Omental fat pad (tissue), 4 donors: ENCODE data around the gene PDZRN4. TPM values are rescaled to one million over a fixed set of nuclear protein-coding genes. Genes with fewer than 3 reads are reported as not detected.

Experiments used
- ATAC-seq: fragments of 150-250 bp; one replicate; pipeline ENCODE4 v1.9.1; 2016; ENCODE audit warnings: mild to moderate bottlenecking, moderate library complexity; ENCODE audit not compliant: low FRiP score
- DNase-seq: peaks from one replicate; pipeline ENCODE4 v3.0.0-alpha.2; 2019; ENCODE audit warnings: low spot score
- CTCF ChIP-seq, 3 donors: fragments of 450-650 bp; IDR thresholded peaks; one replicate each; pipeline ENCODE4 v1.5.1; 2016 to 2017; ENCODE audit warnings: antibody characterized with exemption in 3 of 3, mild to moderate bottlenecking in 3 of 3, moderate library complexity in 2 of 3
- total RNA-seq, 4 donors: library from RNA; depleted of rRNA; stranded (reverse); fragments of >200 nt; gene quantifications; one replicate each; pipeline ENCODE4 v1.1.0, GENCODE V29; 2016

PDZRN4 gene
- total RNA-seq, 4 donors from 2014 or later, result 1.0 to 9.7 (median 4.3) TPM

GRCh38 chr12:41563051-41563450, 374.9 kb downstream of the PDZRN4 start:
- ATAC-seq (no peak), DNase-seq (no peak)
- TF ChIP-seq CTCF (IDR thresholded peaks at IDR 0.05), result no peak

- ATAC-seq (no peak), DNase-seq (no peak)
- TF ChIP-seq CTCF (IDR thresholded peaks at IDR 0.05), result no peak
Measured at GRCh38 chr12:41564816-41565215, 376.7 kb downstream of the PDZRN4 start.

GRCh38 chr12:41566703-41567102, 378.6 kb downstream of the PDZRN4 start:
- no peak for TF ChIP-seq CTCF (IDR thresholded peaks at IDR 0.05)
- ATAC-seq, result no peak
- DNase-seq, result no peak

GRCh38 chr12:41573445-41573844, 385.3 kb downstream of the PDZRN4 start:
- TF ChIP-seq CTCF (IDR thresholded peaks at IDR 0.05), result no peak
- ATAC-seq (no peak), DNase-seq (no peak)

GRCh38 chr12:41576925-41577324, 388.8 kb downstream of the PDZRN4 start:
- no peak for TF ChIP-seq CTCF (IDR thresholded peaks at IDR 0.05)
- DNase-seq, result no peak
- ATAC-seq, result no peak

GRCh38 chr12:41577995-41578394, 389.9 kb downstream of the PDZRN4 start:
- no peak for ATAC-seq
- DNase-seq, result no peak
- no peak for TF ChIP-seq CTCF (IDR thresholded peaks at IDR 0.05)

- DNase-seq (no peak), ATAC-seq (no peak)
- no peak for TF ChIP-seq CTCF (IDR thresholded peaks at IDR 0.05)
Measured at GRCh38 chr12:41585784-41586183, 397.7 kb downstream of the PDZRN4 start.
